Measurements from ENCODE around the gene CFAP92.

- TF ChIP-seq CTCF (IDR thresholded peaks at IDR 0.05) (no peak), POLR2A (IDR thresholded peaks at IDR 0.05) (no peak)
These were observed 37.4 kb downstream of the CFAP92 start for GRCh38 chr3:128956440-128956839.

Measured in heart left ventricle (tissue), 13 donors.